GM21737 (cell line): ENCODE results near the gene DAGLA.

ENCODE experiments used
- ATAC-seq: cut with Tn5 transposase; IDR thresholded peaks from one replicate; pipeline ENCODE4 v1.9.1; 2021; ENCODE audit warnings: mild to moderate bottlenecking, moderate library complexity; ENCODE audit not compliant: unreplicated experiment

The DAGLA gene

GRCh38 chr11:61760946-61761345 is 80.8 kb downstream of the DAGLA start:
- ATAC-seq, result no peak

DNA sequence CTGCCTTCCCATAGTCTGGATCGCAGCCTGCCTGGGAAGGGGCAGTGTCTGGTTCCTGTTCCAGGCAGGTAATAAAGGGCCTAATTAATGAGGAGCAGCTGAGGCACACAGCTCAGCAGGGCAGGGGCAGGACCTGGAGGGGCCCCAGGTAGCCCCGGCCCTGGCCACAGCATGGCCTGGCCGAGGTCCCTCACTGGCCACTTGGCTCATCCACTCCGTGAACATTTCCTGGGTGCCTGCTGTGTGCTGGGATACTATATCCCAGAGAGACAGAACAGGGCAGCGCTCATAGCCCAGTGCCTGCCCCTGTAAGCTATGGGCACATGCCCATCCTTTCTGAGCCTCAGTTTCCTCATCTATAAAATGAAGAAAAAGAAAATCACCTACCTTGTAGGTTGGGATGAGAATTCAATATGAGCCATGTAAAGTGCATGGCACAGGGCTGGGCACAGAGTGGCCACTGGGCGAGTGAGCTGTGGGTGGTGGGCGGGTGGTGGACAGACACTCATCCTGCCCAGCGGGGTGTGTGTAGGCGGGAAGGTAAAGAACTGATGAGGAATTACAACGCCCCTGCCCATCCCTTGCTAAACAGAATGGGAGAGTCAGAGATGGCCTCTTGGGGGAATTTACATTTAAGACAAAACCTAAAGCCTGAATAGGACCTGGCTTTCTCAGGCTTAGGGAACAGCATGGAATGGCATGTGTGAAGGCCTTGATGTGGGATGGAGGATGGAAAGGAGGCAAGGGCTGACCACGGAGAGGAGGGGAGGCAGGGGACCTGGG is 81.4 kb downstream of the DAGLA start:
- ATAC-seq, result no peak

GRCh38 chr11:61762223-61762615 is 82.0 kb downstream of the DAGLA start:
- ATAC-seq, result no peak

DNA sequence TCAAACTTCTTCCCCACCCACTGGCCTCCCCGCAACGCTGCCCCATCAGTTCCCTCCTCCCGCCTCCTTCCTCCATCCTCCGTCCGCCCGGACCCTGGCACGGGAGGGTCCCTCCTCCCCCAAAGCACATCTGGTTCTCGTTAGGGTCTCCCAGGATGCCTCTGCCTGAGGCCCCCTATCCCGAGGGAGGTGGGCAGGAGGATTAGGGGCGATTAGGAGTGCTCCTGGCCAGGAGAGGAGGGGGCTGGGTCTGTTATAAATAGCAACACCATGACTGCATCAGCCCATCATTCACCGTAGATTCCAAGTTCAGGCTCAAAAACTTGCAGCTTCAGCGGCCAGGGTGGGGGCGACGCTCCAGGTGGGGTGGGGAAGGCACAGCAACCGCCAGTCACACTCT is 82.6 kb downstream of the DAGLA start:
- ATAC-seq, result no peak

GRCh38 chr11:61763930-61764605 is 83.9 kb downstream of the DAGLA start:
- no peak for ATAC-seq

- ATAC-seq, result no peak
These were observed 84.5 kb downstream of the DAGLA start for GRCh38 chr11:61764606-61765260.

GRCh38 chr11:61765550-61766253 is 85.5 kb downstream of the DAGLA start:
- no peak for ATAC-seq

DNA sequence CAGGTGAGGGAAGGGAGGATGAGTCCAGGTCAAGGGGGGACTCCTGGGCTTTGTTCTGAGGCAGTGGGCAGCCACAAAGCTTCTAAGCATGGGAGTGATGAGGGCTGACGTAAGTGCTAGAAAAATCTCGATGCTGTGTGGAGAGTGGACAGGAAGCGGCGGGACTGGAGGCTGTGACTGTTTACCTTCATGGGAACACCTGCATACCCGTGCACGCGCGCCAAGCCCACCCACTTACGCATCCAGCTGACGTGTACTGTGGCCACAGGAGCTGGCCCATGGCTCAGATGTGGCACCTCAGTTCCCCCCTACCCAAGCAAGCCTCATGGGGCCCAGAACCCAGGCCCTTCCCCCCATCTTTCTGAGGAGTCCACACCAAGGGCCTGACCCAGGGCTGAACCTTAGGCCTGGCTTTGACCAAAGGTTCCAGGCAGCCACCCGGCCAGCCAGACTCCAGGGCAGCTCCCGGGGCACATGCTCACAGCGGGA is 86.2 kb downstream of the DAGLA start:
- ATAC-seq, result no peak

- ATAC-seq, result no peak
These were observed 88.3 kb downstream of the DAGLA start for GRCh38 chr11:61768376-61769076.

DNA sequence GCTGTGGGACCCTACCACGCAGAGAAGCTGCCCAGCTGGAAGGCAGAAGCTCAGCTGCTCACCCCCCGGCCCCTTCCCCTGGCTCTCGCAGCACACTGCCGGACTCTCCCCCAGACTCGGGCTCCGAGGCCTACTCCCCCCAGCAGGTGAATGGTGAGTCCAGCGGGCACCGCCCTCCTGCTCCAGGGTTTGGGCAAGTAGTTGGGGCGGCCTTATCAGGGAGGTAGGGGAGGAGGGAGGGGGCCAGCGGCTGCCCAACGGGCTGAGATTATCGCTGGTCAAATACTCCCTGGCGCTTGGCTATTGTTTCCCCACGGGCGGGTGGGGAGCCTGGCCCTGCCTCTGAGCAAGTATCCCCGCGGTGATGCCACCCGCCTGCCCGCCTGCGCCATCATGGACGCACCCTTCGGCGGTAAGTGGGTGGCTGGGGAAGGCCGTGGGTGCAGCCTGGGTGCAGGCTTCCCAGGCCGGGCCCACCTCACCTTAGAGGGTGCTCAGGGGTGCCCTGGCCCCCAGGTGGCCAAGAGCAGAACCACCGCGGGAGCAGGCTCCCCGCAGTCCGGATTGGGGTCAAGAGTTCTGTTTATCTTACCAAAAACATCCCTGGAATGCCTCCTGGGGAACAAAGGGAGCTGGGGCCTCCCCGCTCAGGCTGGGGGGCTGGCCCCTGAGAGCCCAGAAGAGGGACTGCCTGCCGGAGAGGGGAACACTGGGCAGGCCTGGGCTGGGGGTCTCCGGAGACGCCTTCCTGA is 89.2 kb downstream of the DAGLA start:
- ATAC-seq, result no peak

DNA sequence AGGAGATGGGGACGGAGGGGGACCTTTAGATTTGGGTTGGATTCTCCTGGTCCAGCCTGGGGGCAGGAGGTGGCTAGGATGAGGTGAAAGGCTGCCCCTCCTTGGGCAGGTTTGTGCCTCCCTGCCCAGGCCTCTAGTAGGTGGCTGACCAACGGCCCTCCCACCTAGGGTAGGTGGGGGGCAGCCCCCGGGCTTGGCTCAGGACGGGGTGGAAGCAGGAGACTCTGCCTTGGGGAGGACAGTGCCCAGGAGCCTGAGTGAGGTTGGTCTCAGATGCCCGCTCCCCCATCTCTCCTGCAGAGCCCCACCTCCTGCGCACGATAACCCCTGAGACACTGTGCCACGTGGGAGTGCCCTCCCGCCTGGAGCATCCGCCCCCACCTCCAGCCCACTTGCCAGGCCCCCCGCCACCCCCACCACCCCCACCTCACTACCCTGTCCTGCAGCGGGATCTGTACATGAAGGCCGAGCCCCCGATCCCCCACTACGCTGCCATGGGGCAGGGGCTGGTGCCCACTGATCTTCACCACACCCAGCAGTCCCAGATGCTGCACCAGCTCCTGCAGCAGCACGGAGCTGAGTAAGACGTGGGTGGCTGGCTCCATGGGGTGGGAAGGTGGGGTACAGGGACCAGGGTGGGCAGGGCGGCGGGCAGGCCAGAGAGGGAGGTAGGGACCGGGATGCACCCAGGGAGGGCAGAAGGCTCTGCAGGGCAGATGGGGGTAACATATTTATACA is 89.9 kb downstream of the DAGLA start:
- ATAC-seq, result no peak

DNA sequence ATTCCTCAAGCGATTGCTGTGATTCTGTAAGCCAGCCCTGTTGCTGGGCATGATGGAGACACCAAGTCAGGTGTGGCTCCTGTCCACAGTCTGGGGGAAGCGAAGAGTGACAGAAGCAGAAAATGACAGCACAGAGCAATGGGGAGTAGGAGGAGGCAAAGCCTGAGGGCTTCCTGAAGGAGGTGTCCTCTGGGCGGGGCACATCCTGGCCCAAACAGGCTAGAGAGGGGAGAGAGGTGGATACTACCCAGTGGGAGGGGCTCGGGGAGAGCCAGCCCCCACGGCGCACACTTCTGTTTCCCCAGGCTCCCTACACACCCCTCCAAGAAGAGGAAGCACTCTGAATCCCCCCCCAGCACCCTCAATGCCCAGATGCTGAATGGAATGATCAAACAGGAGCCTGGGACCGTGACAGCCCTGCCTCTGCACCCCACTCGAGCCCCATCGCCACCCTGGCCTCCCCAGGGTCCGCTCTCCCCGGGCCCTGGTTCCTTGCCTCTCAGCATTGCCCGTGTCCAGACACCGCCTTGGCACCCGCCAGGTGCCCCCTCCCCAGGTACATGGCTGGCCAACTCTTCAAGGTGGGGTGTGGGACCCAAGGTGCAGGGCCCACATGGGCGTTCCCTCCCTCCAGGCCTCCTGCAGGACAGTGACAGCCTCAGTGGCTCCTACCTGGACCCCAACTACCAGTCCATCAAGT is 91.2 kb downstream of the DAGLA start:
- ATAC-seq, result no peak

GRCh38 chr11:61771985-61772455 is 91.8 kb downstream of the DAGLA start:
- no peak for ATAC-seq

DNA sequence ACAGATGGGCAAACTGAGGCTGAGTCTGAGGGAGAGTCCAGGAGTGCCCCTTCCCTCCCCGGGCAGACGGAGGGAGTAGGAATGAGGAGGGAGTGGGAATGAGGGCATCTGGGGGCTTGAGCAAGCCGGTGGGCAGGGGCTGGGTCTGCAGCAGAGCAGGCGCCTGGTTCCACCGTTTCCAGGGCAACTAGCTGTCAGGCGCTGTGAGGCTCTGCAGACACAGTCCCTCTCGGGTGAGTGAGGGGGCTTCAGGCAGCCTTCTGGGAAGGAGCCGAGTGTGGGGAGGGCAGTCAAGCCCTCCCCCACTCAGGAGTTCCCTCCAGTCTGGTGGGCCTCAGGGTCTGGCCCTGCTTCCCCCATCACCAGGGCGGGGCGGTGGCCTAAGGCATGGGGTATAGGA is 93.2 kb downstream of the DAGLA start:
- ATAC-seq, result no peak

DNA sequence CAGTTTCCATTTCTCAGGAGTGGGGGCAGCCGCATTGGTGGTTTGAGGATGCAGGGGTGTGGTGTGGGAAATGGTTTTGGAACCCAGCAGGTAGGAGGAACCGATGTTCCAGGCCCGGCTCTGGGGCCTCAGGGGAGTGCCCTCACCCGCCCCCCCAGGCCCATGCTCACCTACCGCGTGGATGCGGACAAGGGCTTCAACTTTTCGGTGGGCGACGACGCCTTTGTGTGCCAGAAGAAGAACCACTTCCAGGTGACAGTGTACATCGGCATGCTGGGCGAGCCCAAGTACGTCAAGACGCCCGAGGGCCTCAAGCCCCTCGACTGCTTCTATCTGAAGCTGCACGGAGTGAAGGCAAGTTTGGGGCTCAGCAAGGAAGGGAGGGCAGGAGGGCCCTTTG is 93.6 kb downstream of the DAGLA start:
- ATAC-seq, result no peak

GRCh38 chr11:61774411-61774810 is 94.2 kb downstream of the DAGLA start:
- no peak for ATAC-seq

GRCh38 chr11:61775106-61775505 is 94.9 kb downstream of the DAGLA start:
- ATAC-seq, result no peak
